Erythroblast (primary cell): ENCODE data around the gene GALNT7.

Source experiments
- GATA1 ChIP-seq: IDR thresholded peaks from 2 replicates; pipeline ENCODE4 v1.6.1; 2011; ENCODE audit warnings: low read depth, mild to moderate bottlenecking, control low read depth, low read length, moderate library complexity
- POLR2A ChIP-seq: IDR thresholded peaks from 2 replicates; pipeline ENCODE4 v1.6.1; 2011; ENCODE audit warnings: mild to moderate bottlenecking, low read length

GRCh38 chr4:173257732-173258717, 89.4 kb downstream of the GALNT7 start:
- no peak for TF ChIP-seq POLR2A
- no peak for TF ChIP-seq GATA1
